H9 (cell line): Measurements from ENCODE around the gene TAF4. TPM values are rescaled to one million over a fixed set of nuclear protein-coding genes. Genes with fewer than 3 reads are reported as not detected.

ENCODE experiments used
- DNase-seq: peaks from one replicate; pipeline ENCODE4 v3.0.0-alpha.2; 2017
- H2AFZ ChIP-seq: one replicate; pipeline ENCODE4 v1.6.1; 2013; ENCODE audit warnings: mild to moderate bottlenecking, low read length, control low read depth, moderate library complexity
- H2AK5ac ChIP-seq: 2 replicates; pipeline ENCODE4 v1.6.1; 2013; ENCODE audit warnings: low read length, control low read depth, mixed read lengths; ENCODE audit not compliant: insufficient read length
- H2BK120ac ChIP-seq: one replicate; pipeline ENCODE4 v1.6.1; 2013; ENCODE audit warnings: low read depth, mild to moderate bottlenecking, low read length, control low read depth, inconsistent platforms; ENCODE audit not compliant: poor library complexity, severe bottlenecking
- H2BK12ac ChIP-seq: 2 replicates; pipeline ENCODE4 v1.6.1; 2013; ENCODE audit warnings: low read length, control low read depth, mixed read lengths, low read depth; ENCODE audit not compliant: insufficient read length
- H2BK15ac ChIP-seq: 2 replicates; pipeline ENCODE4 v1.6.1; 2013; ENCODE audit warnings: low read depth, low read length, control low read depth
- H2BK20ac ChIP-seq: one replicate; pipeline ENCODE4 v1.6.1; 2013; ENCODE audit warnings: low read depth, mild to moderate bottlenecking, low read length, control low read depth, inconsistent platforms; ENCODE audit not compliant: poor library complexity, severe bottlenecking
- H2BK5ac ChIP-seq: 2 replicates; pipeline ENCODE4 v1.6.1; 2013; ENCODE audit warnings: low read length, control low read depth, mixed read lengths; ENCODE audit not compliant: insufficient read length
- H3K14ac ChIP-seq: 2 replicates; pipeline ENCODE4 v1.6.1; 2013; ENCODE audit warnings: low read length, control low read depth; ENCODE audit not compliant: insufficient read depth
- H3K18ac ChIP-seq: 2 replicates; pipeline ENCODE4 v1.6.1; 2013; ENCODE audit warnings: low read depth, mild to moderate bottlenecking, mixed read lengths, low read length, control low read depth; ENCODE audit not compliant: insufficient read length
- H3K23ac ChIP-seq: 2 replicates; pipeline ENCODE4 v1.6.1; 2013; ENCODE audit warnings: low read length, control low read depth, mixed read lengths, low read depth; ENCODE audit not compliant: insufficient read length
- H3K23me2 ChIP-seq: 2 replicates; pipeline ENCODE4 v1.6.1; 2013; ENCODE audit warnings: low read depth, mild to moderate bottlenecking, mixed read lengths, low read length, control low read depth; ENCODE audit not compliant: insufficient read length, poor library complexity, severe bottlenecking
- H3K27ac ChIP-seq: 2 replicates; pipeline ENCODE4 v1.5.1; 2013; ENCODE audit warnings: low read length, control low read depth, mixed read lengths, low read depth; ENCODE audit not compliant: insufficient read length
- H3K27me3 ChIP-seq: 2 replicates; pipeline ENCODE4 v1.6.1; 2013; ENCODE audit warnings: low read length, control low read depth, inconsistent platforms; ENCODE audit not compliant: insufficient read depth
- H3K4ac ChIP-seq: 2 replicates; pipeline ENCODE4 v1.6.1; 2013; ENCODE audit warnings: low read depth, mild to moderate bottlenecking, control low read depth, inconsistent platforms, low read length, moderate library complexity
- H3K4me1 ChIP-seq: 2 replicates; pipeline ENCODE4 v1.6.1; 2013; ENCODE audit warnings: low read length, control low read depth, inconsistent platforms; ENCODE audit not compliant: insufficient read depth
- H3K4me2 ChIP-seq: 2 replicates; pipeline ENCODE4 v1.6.1; 2013; ENCODE audit warnings: low read length, control low read depth, mixed read lengths; ENCODE audit not compliant: insufficient read length, insufficient read depth
- H3K56ac ChIP-seq: 2 replicates; pipeline ENCODE4 v1.6.1; 2013; ENCODE audit warnings: low read depth, mild to moderate bottlenecking, mixed read lengths, low read length, control low read depth; ENCODE audit not compliant: insufficient read length
- H3K79me1 ChIP-seq: 2 replicates; pipeline ENCODE4 v1.6.1; 2013; ENCODE audit warnings: low read depth, mild to moderate bottlenecking, moderate library complexity, low read length, control low read depth, inconsistent platforms; ENCODE audit not compliant: insufficient read depth, poor library complexity, severe bottlenecking
- H3K79me2 ChIP-seq: 2 replicates; pipeline ENCODE4 v1.6.1; 2013; ENCODE audit warnings: low read length, control low read depth, inconsistent platforms; ENCODE audit not compliant: insufficient read depth
- H3K9ac ChIP-seq: 2 replicates; pipeline ENCODE4 v1.6.1; 2013; ENCODE audit warnings: low read length, control low read depth, mixed read lengths; ENCODE audit not compliant: insufficient read length; ENCODE audit errors: extremely low read depth
- H3K9me3 ChIP-seq: one replicate; pipeline ENCODE4 v1.6.1; 2013; ENCODE audit warnings: low read depth, low read length, inconsistent platforms; ENCODE audit not compliant: control insufficient read depth
- H3T11ph ChIP-seq: one replicate; pipeline ENCODE4 v1.6.1; 2013; ENCODE audit warnings: mild to moderate bottlenecking, low read length, control low read depth, inconsistent platforms
- H4K20me1 ChIP-seq: one replicate; pipeline ENCODE4 v1.6.1; 2013; ENCODE audit not compliant: control insufficient read depth, insufficient read length, insufficient read depth
- H4K5ac ChIP-seq: 2 replicates; pipeline ENCODE4 v1.6.1; 2013; ENCODE audit warnings: low read depth, mild to moderate bottlenecking, mixed read lengths, low read length, control low read depth; ENCODE audit not compliant: insufficient read length
- H4K8ac ChIP-seq: replicated peaks from 2 replicates; pipeline ENCODE4 v1.6.1; 2013; ENCODE audit warnings: low read length, control low read depth, mixed read lengths, low read depth; ENCODE audit not compliant: insufficient read length
- H4K91ac ChIP-seq: 2 replicates; pipeline ENCODE4 v1.6.1; 2013; ENCODE audit warnings: low read depth, mild to moderate bottlenecking, moderate library complexity, mixed read lengths, low read length, control low read depth; ENCODE audit not compliant: insufficient read length
- H3K27ac Mint-ChIP-seq, 3 experiments: 2 replicates in 2 of 3; 3 replicates in 1 of 3; pipeline ENCODE4 v1.8.0; 2020 to 2021; ENCODE audit warnings: mixed read lengths in 3 of 3, mild to moderate bottlenecking in 1 of 3, moderate library complexity in 1 of 3
- H3K27me3 Mint-ChIP-seq: 2 replicates; pipeline ENCODE4 v1.8.0; 2021; ENCODE audit warnings: low read depth, mild to moderate bottlenecking, moderate library complexity, mixed read lengths
- H3K36me3 Mint-ChIP-seq, 3 experiments: 2 replicates in 2 of 3; 3 replicates in 1 of 3; pipeline ENCODE4 v1.8.0; 2020 to 2021; ENCODE audit warnings: low read depth in 3 of 3, mixed read lengths in 3 of 3; ENCODE audit not compliant: insufficient read depth in 1 of 3
- H3K4me1 Mint-ChIP-seq, 2 experiments: 2 replicates each; pipeline ENCODE4 v1.8.0; 2020; ENCODE audit warnings: mixed read lengths in 2 of 2
- H3K4me3 Mint-ChIP-seq, 2 experiments: 2 replicates in 1 of 2; 3 replicates in 1 of 2; pipeline ENCODE4 v1.8.0; 2020 to 2021; ENCODE audit warnings: mild to moderate bottlenecking in 2 of 2, mixed read lengths in 2 of 2, moderate library complexity in 1 of 2
- H3K9me3 Mint-ChIP-seq, 2 experiments: 2 replicates in 1 of 2; 3 replicates in 1 of 2; pipeline ENCODE4 v1.8.0; 2020; ENCODE audit warnings: mild to moderate bottlenecking in 2 of 2, mixed read lengths in 2 of 2, moderate library complexity in 1 of 2
- CTCF ChIP-seq: fragments of 200-600 bp; sonication (generic); conservative IDR thresholded peaks from 3 replicates; pipeline ENCODE4 v1.8.0; 2021; ENCODE audit warnings: antibody characterized with exemption, mild to moderate bottlenecking
- WGBS: extraction: QIAGEN DNeasy Blood & Tissue Kit; methylation state at CpG from one replicate; pipeline ENCODE4 v1.1.7; 2013; ENCODE audit warnings: missing lambda C conversion rate, low lambda C conversion rate, mixed read lengths; ENCODE audit not compliant: insufficient read length; ENCODE audit errors: extremely low coverage; 5-methylcytosine and 5-hydroxymethylcytosine counted together
- total RNA-seq: library from RNA; stranded (reverse); gene quantifications from 2 replicates; pipeline ENCODE4 v1.2.1, GENCODE V29; 2021

Gene TAF4
- total RNA-seq, 1 experiment from 2014 or later = 30.8 TPM

- Mint-ChIP-seq H3K27me3 (no peaks in the 10 kb centered on the region; the same call in 1 of the 2 replicates), H3K4me3 (no peak overlapping the region; a peak in 1 of 5 replicates), H3K4me1 (peaks cover 67 to 72% of the 10 kb centered on the region in 2 experiments), H3K36me3 (no peaks in the 10 kb centered on the region; a peak in 1 of 7 replicates), H3K9me3 (no peaks in the 10 kb centered on the region), H3K27ac (peak overlapping the region in 1 of 3 experiments; percentile 22; a peak in 3 of 7 replicates)
- H4K91ac ChIP-seq = no peak overlapping the region
- H3K4ac ChIP-seq = no peak overlapping the region
- WGBS = 100% methylated on average over 2 of the region's 22 CpGs
- H3K56ac ChIP-seq = no peak overlapping the region
- no peak overlapping the region for H4K8ac ChIP-seq
- H3K14ac ChIP-seq = no peak overlapping the region
- H3K23ac ChIP-seq = no peak overlapping the region
- H3K9ac ChIP-seq = no peak overlapping the region
- H3K79me1 ChIP-seq = peaks cover 6% of the 10 kb centered on the region
- H2AK5ac ChIP-seq = no peak overlapping the region
- no peak overlapping the region for H2BK15ac ChIP-seq
- no peak overlapping the region for H3K18ac ChIP-seq
- no peaks in the 10 kb centered on the region; the same call in 1 of the 2 replicates for H3K4me1 ChIP-seq
- H3K23me2 ChIP-seq = no peaks in the 10 kb centered on the region
- peaks cover 5% of the 10 kb centered on the region for H4K20me1 ChIP-seq
- peaks cover 40% of the 10 kb centered on the region; the same call in 1 of the 2 replicates for H3K79me2 ChIP-seq
- H2BK5ac ChIP-seq = no peak overlapping the region
- H2AFZ ChIP-seq = no peak overlapping the region
- H2BK20ac ChIP-seq = no peak overlapping the region
- H2BK120ac ChIP-seq = no peak overlapping the region
- H3K27me3 ChIP-seq = no peaks in the 10 kb centered on the region
- no peak for TF ChIP-seq CTCF
- H3T11ph ChIP-seq = no peak overlapping the region
- no peak for DNase-seq
- no peak overlapping the region for H3K4me2 ChIP-seq
- no peak overlapping the region for H4K5ac ChIP-seq
- H2BK12ac ChIP-seq = no peak overlapping the region
- no peak overlapping the region for H3K27ac ChIP-seq
- H3K9me3 ChIP-seq = no peaks in the 10 kb centered on the region
Observed at GRCh38 chr20:62045529-62046285, 20.0 kb downstream of the TAF4 start.
